Stomach (tissue), 4 donors: ENCODE results near the gene GP2.

Experiments
- EP300 ChIP-seq: sonication (generic); formaldehyde crosslinking; IDR thresholded peaks from one replicate; pipeline ENCODE4 v1.6.1; 2017; ENCODE audit warnings: antibody characterized with exemption
- POLR2AphosphoS5 ChIP-seq, 3 donors: sonication (generic); formaldehyde crosslinking; IDR thresholded peaks; one replicate each; pipeline ENCODE4 v1.6.1; 2016; ENCODE audit warnings: antibody characterized with exemption in 3 of 3

GRCh38 chr16:20334396-20334795, 7.1 kb upstream of the GP2 start:
- TF ChIP-seq EP300: no peak
- TF ChIP-seq POLR2AphosphoS5 (IDR thresholded peaks at IDR 0.05): no peak
